Hematopoietic multipotent progenitor cell treated with erythropoietin and hydrocortisone succinate and interleukin-3 and kit ligand, for 15 days (in vitro differentiated cells): ENCODE measurements around the gene ZNF175.
A peak's percentile ranks its signal among the peaks of the same experiment; 100 is the strongest.

Source experiments
- DNase-seq: peaks from one replicate; pipeline ENCODE4 v3.0.0-alpha.2; 2015; ENCODE audit warnings: low spot score

ZNF175 gene

GRCh38 chr19:51570962-51571575, at the start of gene ZNF175:
TSS of gene ZNF175 (plus strand) at chr19:51571283. CDS start at chr19:51573330, 2,047 bp downstream.
- DNase-seq, result peak; percentile 95

- no peak for DNase-seq
These were observed 49.7 kb upstream of the ZNF175 start for GRCh38 chr19:51521357-51521756.

GRCh38 chr19:51521781-51522180, 49.3 kb upstream of the ZNF175 start:
- DNase-seq, result no peak

- DNase-seq, result peak; percentile 66
These were observed 46.3 kb upstream of the ZNF175 start for GRCh38 chr19:51524666-51525264.

GRCh38 chr19:51525651-51526050, 45.4 kb upstream of the ZNF175 start:
- peak; percentile 39 for DNase-seq

GRCh38 chr19:51529301-51529700, 41.8 kb upstream of the ZNF175 start:
- no peak for DNase-seq

- DNase-seq, result no peak
These were observed 40.5 kb upstream of the ZNF175 start for GRCh38 chr19:51530616-51531015.

- DNase-seq, result no peak
These were observed 39.5 kb upstream of the ZNF175 start, which contains the start of gene SIGLEC6 for GRCh38 chr19:51531349-51532315. TSS of gene SIGLEC6 (minus strand) at chr19:51531670. CDS start at chr19:51531648, 22 bp downstream.

GRCh38 chr19:51535535-51535934, 35.5 kb upstream of the ZNF175 start:
- no peak for DNase-seq

GRCh38 chr19:51539821-51540366, 31.2 kb upstream of the ZNF175 start:
- DNase-seq, result no peak

- peak; percentile 35 for DNase-seq
These were observed 29.4 kb upstream of the ZNF175 start for GRCh38 chr19:51541458-51542357.

- DNase-seq, result no peak
These were observed 28.4 kb upstream of the ZNF175 start for GRCh38 chr19:51542699-51543098.

- no peak for DNase-seq
These were observed 27.0 kb upstream of the ZNF175 start for GRCh38 chr19:51544038-51544437.

GRCh38 chr19:51546107-51546649, 24.9 kb upstream of the ZNF175 start:
- no peak for DNase-seq

GRCh38 chr19:51546650-51547396, 24.3 kb upstream of the ZNF175 start:
- DNase-seq, result peak; percentile 98

- peak; percentile 92 for DNase-seq
These were observed 23.5 kb upstream of the ZNF175 start for GRCh38 chr19:51547397-51548212.

- no peak for DNase-seq
These were observed 22.9 kb upstream of the ZNF175 start for GRCh38 chr19:51548213-51548651.

- no peak for DNase-seq
These were observed 22.2 kb upstream of the ZNF175 start for GRCh38 chr19:51548891-51549305.
